Measurements from ENCODE around the gene NR2F2. TPM values are rescaled to one million over a fixed set of nuclear protein-coding genes. Genes with fewer than 3 reads are reported as not detected.

NR2F2 gene
- total RNA-seq, 4 donors from 2014 or later = 18.3 to 30.2 (median 20.4) TPM

GRCh38 chr15:96339619-96340347 lies 9.3 kb downstream of the NR2F2 start:
- Histone ChIP-seq H3K9me3 (no peaks in the 10 kb centered on the region), H3K27me3 (no peaks in the 10 kb centered on the region), H3K4me1 (peaks cover 8 to 15% of the 10 kb centered on the region in 2 donors), H3K4me3 (replicated peaks in 1 of 3) (peak overlapping the region in 2 of 3 donors; percentile 49 to 79), H3K27ac (peak overlapping the region; percentile 73 to 97 (median 95)), H3K36me3 (peaks cover 6 to 8% of the 10 kb centered on the region in 2 donors)
- intact Hi-C loops (cut with DNase I) = no loop called here
- no peak for DNase-seq
- WGBS, 2 donors = 47 to 52% methylated on average over 8 of the region's 8 CpGs
- TF ChIP-seq CTCF (IDR thresholded peaks at IDR 0.05) (no peak), POLR2A (IDR thresholded peaks at IDR 0.05) (no peak)

- peaks cover 3 to 6% of the 10 kb centered on the region in 2 donors for H3K36me3 ChIP-seq
- no peaks in the 10 kb centered on the region for H3K27me3 ChIP-seq
- peaks cover 8 to 12% of the 10 kb centered on the region in 2 donors for H3K4me1 ChIP-seq
- DNase-seq = no peak
- 3 to 6% methylated on average over 11 of the region's 11 CpGs for WGBS, 2 donors
- TF ChIP-seq CTCF (IDR thresholded peaks at IDR 0.05) (no peak), POLR2A (IDR thresholded peaks at IDR 0.05) (no peak)
- intact Hi-C loops (cut with DNase I) = no loop called here
- peak overlapping the region; percentile 73 to 97 (median 95) for H3K27ac ChIP-seq
- peak overlapping the region; percentile 33 to 79 (median 49) for H3K4me3 ChIP-seq (replicated peaks in 1 of 3)
- no peaks in the 10 kb centered on the region for H3K9me3 ChIP-seq
Observed at GRCh38 chr15:96340348-96340597, 9.8 kb downstream of the NR2F2 start.

- peak overlapping the region; percentile 33 to 79 (median 49) for H3K4me3 ChIP-seq (replicated peaks in 1 of 3)
- peak overlapping the region; percentile 73 to 97 (median 95) for H3K27ac ChIP-seq
- TF ChIP-seq POLR2A (IDR thresholded peaks at IDR 0.05) (no peak), CTCF (IDR thresholded peaks at IDR 0.05) (no peak)
- WGBS, 2 donors = 0 to 1% methylated on average over 37 to 44 of the region's 63 CpGs
- peak; percentile 61 to 65 for DNase-seq
- peaks cover 4 to 9% of the 10 kb centered on the region in 2 donors for H3K4me1 ChIP-seq
- intact Hi-C loops (cut with DNase I) = no loop called here
- H3K9me3 ChIP-seq = no peaks in the 10 kb centered on the region
- peaks cover 0 to 6% of the 10 kb centered on the region in 2 donors for H3K36me3 ChIP-seq
- no peaks in the 10 kb centered on the region for H3K27me3 ChIP-seq
Observed at GRCh38 chr15:96340598-96341512, 10.4 kb downstream of the NR2F2 start.

- no peak for DNase-seq
- peak overlapping the region; percentile 73 to 97 (median 95) for H3K27ac ChIP-seq
- peaks cover 4 to 11% of the 10 kb centered on the region in 2 donors for H3K4me1 ChIP-seq
- H3K36me3 ChIP-seq = peaks cover 0 to 6% of the 10 kb centered on the region in 2 donors
- WGBS, 2 donors = 40 to 43% methylated on average over 35 to 36 of the region's 41 CpGs
- intact Hi-C loops (cut with DNase I) = no loop called here
- TF ChIP-seq CTCF (IDR thresholded peaks at IDR 0.05) (no peak), POLR2A (IDR thresholded peaks at IDR 0.05) (no peak)
- H3K27me3 ChIP-seq = no peaks in the 10 kb centered on the region
- peak overlapping the region in 2 of 3 donors; percentile 49 to 79 for H3K4me3 ChIP-seq (replicated peaks in 1 of 3)
- no peaks in the 10 kb centered on the region for H3K9me3 ChIP-seq
Observed at GRCh38 chr15:96341513-96342405, 11.3 kb downstream of the NR2F2 start.
